Diencephalon (tissue), 1 donor: ENCODE measurements around the gene SET. TPM values are rescaled to one million over a fixed set of nuclear protein-coding genes. Genes with fewer than 3 reads are reported as not detected.

Experiments
- small RNA-seq: library from RNA; depleted of rRNA; stranded (forward); fragments of <200 nt; gene quantifications from one replicate; pipeline ENCODE3, GENCODE V24; 2014
- total RNA-seq: library from RNA; depleted of rRNA; stranded (reverse); fragments of >200 nt; gene quantifications from one replicate; pipeline ENCODE4 v1.2.3, GENCODE V29; 2014

SET gene, protein sequence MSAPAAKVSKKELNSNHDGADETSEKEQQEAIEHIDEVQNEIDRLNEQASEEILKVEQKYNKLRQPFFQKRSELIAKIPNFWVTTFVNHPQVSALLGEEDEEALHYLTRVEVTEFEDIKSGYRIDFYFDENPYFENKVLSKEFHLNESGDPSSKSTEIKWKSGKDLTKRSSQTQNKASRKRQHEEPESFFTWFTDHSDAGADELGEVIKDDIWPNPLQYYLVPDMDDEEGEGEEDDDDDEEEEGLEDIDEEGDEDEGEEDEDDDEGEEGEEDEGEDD
- 418 TPM for total RNA-seq

DNA sequence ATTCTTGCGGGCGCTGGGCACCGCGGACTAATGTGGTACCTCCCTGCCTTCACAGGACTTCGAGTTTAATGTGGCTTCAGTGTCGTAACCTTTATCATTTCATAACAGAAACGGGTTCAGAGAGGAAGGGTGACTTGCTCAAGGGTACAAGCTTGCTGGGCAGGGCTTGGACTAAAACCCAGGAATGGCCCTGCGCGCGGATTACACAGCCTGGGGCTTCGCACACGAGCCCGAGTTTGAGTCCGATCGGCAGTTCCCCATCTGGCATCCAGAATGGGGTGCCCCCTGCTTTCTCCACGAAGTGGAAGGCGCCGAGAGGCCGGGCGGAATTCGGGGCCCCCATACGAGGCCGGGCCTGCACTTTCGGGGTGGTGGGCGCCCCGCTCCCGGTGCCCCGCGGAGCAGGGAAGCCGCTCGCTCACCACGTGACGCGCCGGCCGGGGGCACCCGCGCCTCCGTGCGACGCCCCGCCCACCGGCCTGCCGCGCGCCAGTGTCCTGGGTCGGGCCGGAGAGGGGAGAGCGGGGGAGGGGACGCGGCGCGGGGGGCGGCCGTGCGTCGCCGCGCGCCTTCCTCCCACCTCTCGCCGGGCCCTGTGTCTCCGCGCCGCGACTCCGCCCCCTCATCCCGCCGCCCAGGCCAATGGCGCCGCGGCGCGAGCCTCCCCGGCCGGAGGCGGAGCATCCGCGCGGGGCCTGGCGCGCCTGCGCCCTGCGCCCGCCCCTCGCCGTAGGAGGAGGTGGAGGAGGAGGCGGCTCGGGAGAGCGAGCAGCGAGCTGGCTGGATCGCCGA is at the start of gene SET:
TSS of gene SET (plus strand) at position 722 of the 792 bp plus-strand sequence. CDS start 361 bp downstream, outside the sequence.

DNA sequence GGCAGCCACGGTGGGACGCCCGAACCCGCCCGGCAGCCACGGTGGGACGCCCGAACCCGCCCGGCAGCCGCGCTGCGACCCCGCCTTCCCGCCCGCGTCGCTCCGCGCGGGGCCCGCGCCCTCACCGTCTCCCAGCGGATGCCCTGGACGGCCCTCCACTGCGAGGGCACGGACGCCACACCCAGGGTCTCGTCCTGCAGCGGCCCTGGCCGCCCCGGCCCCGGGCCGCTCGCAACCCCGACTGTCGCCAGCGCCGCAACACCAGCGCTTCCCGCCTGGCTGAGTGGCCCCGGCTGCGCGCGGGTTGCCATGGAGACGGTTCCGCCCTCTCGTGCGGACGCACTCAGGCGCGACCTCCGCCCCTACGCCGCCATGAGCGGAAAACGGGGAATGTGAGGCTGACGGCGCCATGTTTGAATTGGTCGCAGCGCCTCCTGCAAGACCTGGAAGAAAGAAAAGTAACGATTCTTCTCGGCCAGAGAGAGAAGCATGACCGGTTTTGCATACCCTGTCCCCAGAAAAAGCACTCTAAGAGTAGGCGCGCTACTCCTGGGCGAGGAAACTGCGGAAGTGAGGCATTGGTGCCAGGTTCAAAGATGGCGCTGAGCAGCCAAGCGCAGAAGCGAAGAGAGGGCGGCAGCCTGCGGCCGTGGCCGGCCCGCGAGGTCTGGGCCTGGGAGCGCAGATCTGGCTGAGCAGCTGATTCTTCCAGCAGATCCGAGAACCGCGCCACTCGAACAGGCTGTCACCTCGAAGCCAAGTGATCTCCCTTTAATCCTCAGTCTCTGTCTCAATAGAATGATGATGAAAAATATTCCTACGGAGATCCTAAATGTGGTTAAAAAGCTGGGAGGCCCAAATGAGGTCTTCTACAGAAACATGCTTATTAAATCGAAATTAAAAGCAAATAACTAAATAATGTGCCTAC is 32.3 kb upstream of the SET start, which contains the start of gene DYNC2I2:
TSS of gene DYNC2I2 (minus strand) at position 432 of the 928 bp plus-strand sequence. CDS start at position 311, 121 bp downstream.

DNA sequence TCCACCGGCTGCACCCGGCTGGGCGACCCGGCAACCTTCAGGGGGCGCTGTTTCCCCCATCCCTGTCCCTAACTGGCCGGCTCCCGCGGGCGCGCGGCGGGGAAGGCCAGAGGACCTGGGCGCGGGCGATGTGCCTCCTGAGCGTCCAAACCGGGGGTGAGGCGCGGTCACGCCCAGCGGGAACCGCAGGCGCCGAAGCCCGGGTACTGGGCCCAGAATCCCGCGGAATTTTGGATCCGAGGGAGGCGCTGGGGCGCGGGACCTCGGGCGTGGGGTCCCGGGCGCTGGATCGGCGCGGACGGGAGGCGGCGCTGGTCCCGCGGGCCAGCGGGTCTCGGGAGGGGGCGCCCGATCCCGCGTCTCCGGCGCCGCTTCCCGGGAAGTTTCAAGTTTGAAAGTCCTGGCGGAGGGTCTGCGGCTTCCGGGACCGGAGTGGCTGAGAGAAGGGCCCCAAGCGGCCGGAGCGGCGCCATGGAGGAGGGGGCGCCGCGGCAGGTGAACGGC is 13.5 kb downstream of the SET start, which contains the start of gene PKN3:
TSS of gene PKN3 (plus strand) at position 59 of the 504 bp plus-strand sequence. CDS start at position 472, 413 bp downstream.

DNA sequence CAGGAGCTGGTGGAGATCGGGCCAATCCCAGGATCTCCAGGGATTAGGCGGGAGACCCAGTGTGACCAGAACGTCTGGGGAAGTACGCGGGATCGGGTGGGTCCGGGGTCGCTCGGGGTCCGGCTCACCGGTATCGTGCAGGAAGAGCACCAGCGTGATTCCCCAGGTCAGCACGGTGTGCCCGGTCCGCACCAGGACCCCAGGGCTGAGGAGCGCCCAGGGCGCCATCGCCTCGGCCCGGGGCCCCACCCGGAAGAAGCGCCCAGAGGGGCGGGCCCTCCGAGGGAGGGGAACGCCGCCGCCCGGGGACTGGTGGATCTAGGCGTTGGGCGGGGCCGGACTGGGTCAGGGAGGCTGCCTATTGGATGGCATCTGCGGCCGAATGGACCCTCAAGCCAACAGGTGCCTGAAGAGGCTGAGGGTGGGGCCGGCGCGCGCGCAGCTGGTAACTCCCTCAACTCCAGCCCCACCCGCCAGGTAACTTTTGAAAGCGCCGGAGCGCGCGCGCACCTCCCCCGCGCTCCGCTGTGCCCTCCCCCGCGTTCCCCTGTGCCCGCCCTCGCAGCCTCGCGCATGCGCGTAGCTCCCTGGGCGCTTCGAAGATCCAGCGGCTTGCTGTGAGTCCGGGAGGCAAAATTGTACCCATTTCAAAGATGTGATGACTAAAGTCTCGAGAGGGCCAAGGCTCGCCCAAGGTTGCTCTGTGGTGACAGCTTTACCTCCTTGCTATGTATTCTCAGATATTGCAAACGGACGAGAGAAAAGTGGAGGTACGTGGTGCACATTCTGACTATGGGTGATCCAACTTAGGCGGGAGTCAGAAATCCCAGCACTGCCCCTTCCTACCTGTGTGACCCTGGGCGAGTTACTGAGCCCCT is 35.1 kb downstream of the SET start, which contains the start of gene ZDHHC12:
TSS of gene ZDHHC12 (minus strand) at position 262 of the 878 bp plus-strand sequence. CDS start at position 228, 34 bp downstream.

Small RNA genes within 50 kb of the gene (small RNA-seq; reads per million reads assigned to genes)
- gene RF00017 (not detected), gene RN7SL560P (not detected)

Other genes starting within 250 kb of the SET start
- gene ODF2, start 233.2 kb upstream of the SET start, total RNA-seq, result 25.1 TPM
- gene GLE1, start 184.5 kb upstream of the SET start, total RNA-seq, result 21.9 TPM
- gene SPTAN1, start 136.6 kb upstream of the SET start, total RNA-seq, result 867 TPM
- 37.8 TPM for gene DYNC2I2, start 32.4 kb upstream of the SET start, total RNA-seq
- gene PKN3, start 13.3 kb downstream of the SET start, total RNA-seq, result 0.92 TPM
- gene ZDHHC12, start 34.9 kb downstream of the SET start, total RNA-seq, result 4.4 TPM
- 34.8 TPM for gene ZER1, start 82.7 kb downstream of the SET start, total RNA-seq
- 13.1 TPM for gene TBC1D13, start 98.0 kb downstream of the SET start, total RNA-seq
- 19.8 TPM for gene ENDOG, start 129.3 kb downstream of the SET start, total RNA-seq
- gene SPOUT1, start 140.6 kb downstream of the SET start, total RNA-seq, result 20.5 TPM
- 9.0 TPM for gene KYAT1, start 192.7 kb downstream of the SET start, total RNA-seq
- gene LRRC8A, start 192.9 kb downstream of the SET start, total RNA-seq, result 30.9 TPM
- 2.1 TPM for gene PHYHD1, start 231.8 kb downstream of the SET start, total RNA-seq